IMR-90 (cell line): Measurements from ENCODE around the gene FGG.

Source experiments
- MXI1 ChIP-seq: IDR thresholded peaks from 2 replicates; pipeline ENCODE4 v1.6.1; 2012; ENCODE audit warnings: low read depth, mild to moderate bottlenecking, low read length, moderate library complexity, borderline replicate concordance
- POLR2A ChIP-seq: IDR thresholded peaks from 2 replicates; pipeline ENCODE4 v1.6.1; 2012; ENCODE audit warnings: mild to moderate bottlenecking, low read depth, low read length
- SMC3 ChIP-seq: fragments of 150-350 bp; IDR thresholded peaks from 2 replicates; pipeline ENCODE4 v1.6.1; 2016; ENCODE audit warnings: low read depth, mild to moderate bottlenecking, antibody characterized with exemption, low read length, moderate library complexity
- TF ChIP-seq, protein P1 (sequence below): conservative IDR thresholded peaks from 2 replicates; pipeline ENCODE4 v1.5.1; 2012; ENCODE audit warnings: mild to moderate bottlenecking, low read depth, low read length, improper control_type of control experiment

DNA sequence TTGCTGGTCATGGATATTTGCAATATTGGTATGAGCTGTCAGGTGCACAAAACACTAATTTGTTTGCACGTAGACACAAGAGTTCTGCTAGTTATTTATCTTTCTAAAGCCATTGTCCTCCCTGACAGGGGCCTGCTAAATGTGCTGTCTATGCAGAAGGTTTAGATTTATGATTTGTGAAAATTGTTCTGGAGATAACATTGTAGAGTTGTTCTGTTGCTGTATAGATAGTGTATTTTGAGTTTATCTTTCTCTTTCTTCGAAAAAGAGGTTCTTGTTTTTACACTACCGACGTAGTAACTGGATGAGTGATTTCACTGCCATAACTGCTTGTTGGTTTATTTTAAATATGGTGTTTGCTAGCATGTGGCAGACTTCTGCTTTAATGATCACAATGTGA, 28.5 kb upstream of the FGG start:
- no peak for TF ChIP-seq SMC3
- TF ChIP-seq MXI1 = no peak
- no peak for TF ChIP-seq POLR2A
- TF ChIP-seq, protein P1, sequence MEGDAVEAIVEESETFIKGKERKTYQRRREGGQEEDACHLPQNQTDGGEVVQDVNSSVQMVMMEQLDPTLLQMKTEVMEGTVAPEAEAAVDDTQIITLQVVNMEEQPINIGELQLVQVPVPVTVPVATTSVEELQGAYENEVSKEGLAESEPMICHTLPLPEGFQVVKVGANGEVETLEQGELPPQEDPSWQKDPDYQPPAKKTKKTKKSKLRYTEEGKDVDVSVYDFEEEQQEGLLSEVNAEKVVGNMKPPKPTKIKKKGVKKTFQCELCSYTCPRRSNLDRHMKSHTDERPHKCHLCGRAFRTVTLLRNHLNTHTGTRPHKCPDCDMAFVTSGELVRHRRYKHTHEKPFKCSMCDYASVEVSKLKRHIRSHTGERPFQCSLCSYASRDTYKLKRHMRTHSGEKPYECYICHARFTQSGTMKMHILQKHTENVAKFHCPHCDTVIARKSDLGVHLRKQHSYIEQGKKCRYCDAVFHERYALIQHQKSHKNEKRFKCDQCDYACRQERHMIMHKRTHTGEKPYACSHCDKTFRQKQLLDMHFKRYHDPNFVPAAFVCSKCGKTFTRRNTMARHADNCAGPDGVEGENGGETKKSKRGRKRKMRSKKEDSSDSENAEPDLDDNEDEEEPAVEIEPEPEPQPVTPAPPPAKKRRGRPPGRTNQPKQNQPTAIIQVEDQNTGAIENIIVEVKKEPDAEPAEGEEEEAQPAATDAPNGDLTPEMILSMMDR = no peak
